Smooth muscle cell (in vitro differentiated cells): ENCODE results near the gene POLR2L. TPM values are rescaled to one million over a fixed set of nuclear protein-coding genes. Genes with fewer than 3 reads are reported as not detected.

ENCODE experiments used
- DNase-seq: peaks from one replicate; lab custom pipeline; 2025; ENCODE audit not compliant: unreplicated experiment; lab: John Stamatoyannopoulos, UW
- H2AFZ ChIP-seq: fragments of 200-600 bp; sonication (generic); 2 replicates; pipeline ENCODE4 v1.6.0; 2016; ENCODE audit warnings: antibody characterized with exemption, low read depth, mild to moderate bottlenecking
- H3F3A ChIP-seq: fragments of 200-600 bp; sonication (generic); 2 replicates; pipeline ENCODE4 v1.6.0; 2017; ENCODE audit warnings: antibody characterized with exemption, low read depth
- H3K27ac ChIP-seq: fragments of 200-600 bp; sonication (generic); 2 replicates; pipeline ENCODE4 v1.5.1; 2016; ENCODE audit warnings: low read depth, mild to moderate bottlenecking
- H3K27me3 ChIP-seq: fragments of 200-600 bp; sonication (generic); 2 replicates; pipeline ENCODE4 v1.6.1; 2016; ENCODE audit warnings: low read depth, mild to moderate bottlenecking
- H3K36me3 ChIP-seq: fragments of 200-600 bp; sonication (generic); 2 replicates; pipeline ENCODE4 v1.5.1; 2016; ENCODE audit warnings: low read depth
- H3K4me1 ChIP-seq: fragments of 200-600 bp; sonication (generic); 2 replicates; pipeline ENCODE4 v1.5.1; 2016; ENCODE audit warnings: low read depth
- H3K4me2 ChIP-seq: fragments of 200-600 bp; sonication (generic); 2 replicates; pipeline ENCODE4 v1.6.0; 2016; ENCODE audit warnings: mild to moderate bottlenecking
- H3K4me3 ChIP-seq: fragments of 200-600 bp; sonication (generic); 2 replicates; pipeline ENCODE4 v1.5.1; 2016; ENCODE audit warnings: mild to moderate bottlenecking
- H3K79me2 ChIP-seq: fragments of 200-600 bp; sonication (generic); 2 replicates; pipeline ENCODE4 v1.6.0; 2016; ENCODE audit warnings: low read depth, mild to moderate bottlenecking
- H3K9ac ChIP-seq: fragments of 200-600 bp; sonication (generic); 2 replicates; pipeline ENCODE4 v1.6.0; 2016; ENCODE audit warnings: low read depth
- H3K9me3 ChIP-seq: fragments of 200-600 bp; sonication (generic); replicated peaks from 2 replicates; pipeline ENCODE4 v1.5.1; 2016; ENCODE audit warnings: low read depth
- H4K20me1 ChIP-seq: fragments of 200-600 bp; sonication (generic); 2 replicates; pipeline ENCODE4 v1.6.0; 2016; ENCODE audit warnings: low read depth
- CTCF ChIP-seq: fragments of 200-600 bp; sonication (generic); IDR thresholded peaks from 2 replicates; pipeline ENCODE4 v1.5.1; 2017; ENCODE audit warnings: borderline replicate concordance, mild to moderate bottlenecking, antibody characterized with exemption; ENCODE audit not compliant: insufficient read depth, poor library complexity, severe bottlenecking
- WGBS: methylation state at CpG from one replicate; pipeline ENCODE4 v1.1.7; 2016; ENCODE audit warnings: low lambda C conversion rate; 5-methylcytosine and 5-hydroxymethylcytosine counted together
- polyA plus RNA-seq: library from polyadenylated mRNA; unstranded; fragments of >200 nt; fragmentation: Nextera tagmentation; extraction: Ambion mirVana; gene quantifications from 2 replicates; pipeline ENCODE4 v1.2.1, GENCODE V29; 2016
- total RNA-seq: library from RNA; depleted of rRNA; stranded (reverse); fragments of >200 nt; gene quantifications from 2 replicates; pipeline ENCODE4 v1.2.3, GENCODE V29; 2014

The POLR2L gene
- total and polyA plus RNA-seq, 2 experiments from 2014 or later, result 51.4 to 380 TPM

- no peak for DNase-seq
- Histone ChIP-seq H3K36me3 (no peaks in the 10 kb centered on the region), H4K20me1 (no peaks in the 10 kb centered on the region), H3K4me2 (no peak overlapping the region), H3K9ac (no peak overlapping the region), H3K27me3 (no peaks in the 10 kb centered on the region), H3K4me1 (peaks cover 10% of the 10 kb centered on the region), H3K79me2 (peaks cover 5% of the 10 kb centered on the region), H2AFZ (no peak overlapping the region), H3K4me3 (no peak overlapping the region), H3F3A (no peaks in the 10 kb centered on the region), H3K9me3 (no peaks in the 10 kb centered on the region), H3K27ac (no peak overlapping the region)
- no peak for TF ChIP-seq CTCF
- WGBS, result 96% methylated on average over 28 of the region's 28 CpGs
These were observed 39.4 kb downstream of the POLR2L start for GRCh38 chr11:802693-803466.

GRCh38 chr11:802018-802617 lies 40.2 kb downstream of the POLR2L start:
- Histone ChIP-seq H3K4me3 (no peak overlapping the region), H3K4me1 (peaks cover 10% of the 10 kb centered on the region), H2AFZ (no peak overlapping the region), H3K9ac (no peak overlapping the region), H3F3A (no peaks in the 10 kb centered on the region), H3K27ac (no peak overlapping the region), H3K4me2 (no peak overlapping the region), H4K20me1 (peaks cover under 1% of the 10 kb centered on the region), H3K36me3 (no peaks in the 10 kb centered on the region), H3K9me3 (no peaks in the 10 kb centered on the region), H3K27me3 (no peaks in the 10 kb centered on the region), H3K79me2 (no peaks in the 10 kb centered on the region)
- WGBS, result 98% methylated on average over 21 of the region's 21 CpGs
- TF ChIP-seq CTCF, result no peak
- DNase-seq, result no peak

- H3K27ac ChIP-seq, result no peak overlapping the region
- no peak for DNase-seq
These were observed 41.1 kb downstream of the POLR2L start for GRCh38 chr11:801097-801780.

More at GRCh38 chr11:801097-801780, 41.1 kb downstream of the POLR2L start:
- H3K27me3 ChIP-seq, result no peaks in the 10 kb centered on the region
- no peak for TF ChIP-seq CTCF
- peaks cover 18% of the 10 kb centered on the region for H3K4me1 ChIP-seq
- peaks cover 9% of the 10 kb centered on the region for H4K20me1 ChIP-seq
- no peaks in the 10 kb centered on the region for H3K79me2 ChIP-seq
- H3F3A ChIP-seq, result peaks cover 4% of the 10 kb centered on the region
- H3K9ac ChIP-seq, result no peak overlapping the region
- H3K4me3 ChIP-seq, result no peak overlapping the region
- H2AFZ ChIP-seq, result no peak overlapping the region
- H3K9me3 ChIP-seq, result no peaks in the 10 kb centered on the region
- no peak overlapping the region for H3K4me2 ChIP-seq
- WGBS, result 98% methylated on average over 20 of the region's 20 CpGs
- no peaks in the 10 kb centered on the region for H3K36me3 ChIP-seq
